ENCODE results near the gene TMEM132E. TPM values are rescaled to one million over a fixed set of nuclear protein-coding genes. Genes with fewer than 3 reads are reported as not detected.
"Not testable (repeated sequence)": the region's sequence is repeated elsewhere in the genome, so short reads cannot be mapped to it uniquely, and the experiment has no call there.

Gene TMEM132E, protein sequence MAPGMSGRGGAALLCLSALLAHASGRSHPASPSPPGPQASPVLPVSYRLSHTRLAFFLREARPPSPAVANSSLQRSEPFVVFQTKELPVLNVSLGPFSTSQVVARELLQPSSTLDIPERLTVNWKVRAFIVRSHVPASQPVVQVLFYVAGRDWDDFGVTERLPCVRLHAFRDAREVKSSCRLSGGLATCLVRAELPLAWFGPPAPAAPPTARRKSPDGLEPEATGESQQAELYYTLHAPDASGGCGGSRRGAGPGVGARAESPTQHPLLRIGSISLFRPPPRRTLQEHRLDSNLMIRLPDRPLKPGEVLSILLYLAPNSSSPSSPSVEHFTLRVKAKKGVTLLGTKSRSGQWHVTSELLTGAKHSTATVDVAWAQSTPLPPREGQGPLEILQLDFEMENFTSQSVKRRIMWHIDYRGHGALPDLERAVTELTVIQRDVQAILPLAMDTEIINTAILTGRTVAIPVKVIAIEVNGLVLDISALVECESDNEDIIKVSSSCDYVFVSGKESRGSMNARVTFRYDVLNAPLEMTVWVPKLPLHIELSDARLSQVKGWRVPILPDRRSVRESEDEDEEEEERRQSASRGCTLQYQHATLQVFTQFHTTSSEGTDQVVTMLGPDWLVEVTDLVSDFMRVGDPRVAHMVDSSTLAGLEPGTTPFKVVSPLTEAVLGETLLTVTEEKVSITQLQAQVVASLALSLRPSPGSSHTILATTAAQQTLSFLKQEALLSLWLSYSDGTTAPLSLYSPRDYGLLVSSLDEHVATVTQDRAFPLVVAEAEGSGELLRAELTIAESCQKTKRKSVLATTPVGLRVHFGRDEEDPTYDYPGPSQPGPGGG (N-terminal part only)
- not detected in 2 replicates for total RNA-seq

DNA sequence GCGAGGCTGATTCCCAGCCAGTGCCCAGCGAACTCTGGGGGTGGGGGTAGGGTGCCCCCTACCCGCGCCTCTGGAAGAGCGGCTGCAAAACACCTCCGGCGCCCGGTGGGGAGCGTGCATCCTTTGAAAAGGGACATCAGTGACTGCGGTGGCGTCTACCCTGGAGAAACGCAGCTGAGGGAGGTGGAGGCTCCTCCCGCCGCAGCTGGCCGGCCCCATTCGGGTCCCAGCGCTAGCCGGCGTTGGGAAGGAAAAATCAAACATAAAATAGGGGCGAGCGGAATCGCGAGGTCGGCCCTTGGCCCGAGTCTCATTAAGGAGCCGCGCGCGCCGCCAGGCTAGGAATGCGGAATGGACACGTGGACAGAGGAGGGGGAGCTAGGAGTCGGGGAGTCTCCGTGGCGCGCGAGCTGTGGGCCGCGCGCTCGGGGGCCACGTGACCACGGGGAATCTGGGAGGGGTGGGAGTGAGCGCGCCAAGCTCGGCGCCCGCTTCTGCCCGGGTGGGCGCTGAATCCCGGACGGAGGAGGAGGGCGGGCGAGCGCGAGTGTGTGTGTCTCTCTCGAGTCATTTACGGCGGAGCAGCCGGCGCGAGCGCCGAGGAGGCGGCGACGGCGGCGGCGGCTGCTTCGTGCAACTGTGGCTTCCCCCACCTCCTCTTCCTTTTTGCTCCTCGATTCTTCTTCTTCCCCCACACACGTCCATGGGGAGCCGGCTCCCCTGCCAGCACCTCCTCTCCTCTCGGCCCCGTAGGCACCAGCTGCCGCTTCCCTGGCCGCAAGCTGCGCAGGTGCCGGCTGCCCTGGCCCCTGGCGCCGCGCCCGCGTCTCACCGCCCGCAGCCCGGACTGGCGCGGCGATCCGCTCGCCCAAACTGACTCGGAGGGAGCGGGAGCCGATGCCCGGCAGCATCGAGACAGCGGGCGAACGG is at the start of gene TMEM132E:
Gene TMEM132E, plus strand, starts transcription at position 566 of the 930 bp plus-strand sequence. CDS start 1,495 bp downstream, outside the sequence.
- peak within 1 kb of the TSS; percentile 80 for H3K4me3 Mint-ChIP-seq
- H3K36me3 Mint-ChIP-seq (ENCODE audit: low read depth), result no peaks in the 10 kb centered on the region
- peaks cover 71% of the 10 kb centered on the region for H3K27me3 Mint-ChIP-seq

DNA sequence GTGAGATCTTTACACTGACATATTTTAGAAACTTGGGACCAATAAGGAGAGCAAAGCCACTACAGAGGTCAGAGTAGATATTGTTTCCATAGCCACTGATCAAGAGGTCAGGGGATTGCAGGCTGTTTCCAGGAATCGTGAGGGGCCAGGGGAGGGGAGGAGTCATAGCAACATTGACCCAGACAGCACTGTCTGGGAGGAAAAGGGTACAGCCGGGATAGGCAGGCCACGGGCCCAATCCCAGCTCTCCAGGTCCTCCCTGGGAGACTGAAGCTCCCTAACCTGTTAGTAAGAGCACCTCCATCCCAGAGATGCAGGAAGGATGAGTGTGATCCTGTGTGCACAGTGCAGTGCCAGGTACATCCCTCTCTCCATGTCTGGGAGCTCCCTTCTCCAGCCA is 48.5 kb upstream of the TMEM132E start:
- Mint-ChIP-seq H3K27ac (no peak overlapping the region), H3K36me3 (ENCODE audit: low read depth) (no peaks in the 10 kb centered on the region), H3K4me3 (no peak overlapping the region), H3K9me3 (no peaks in the 10 kb centered on the region), H3K4me1 (no peaks in the 10 kb centered on the region), H3K27me3 (peaks cover 34% of the 10 kb centered on the region)
- intact Hi-C loops (cut with micrococcal nuclease), result no loop called here
- no peak for DNase-seq

More for the DNA sequence above, at the start of gene TMEM132E:
- H3K27ac Mint-ChIP-seq, result peak within 1 kb of the TSS; percentile 34
- intact Hi-C loops (cut with micrococcal nuclease), result no loop called here
- peaks cover 5% of the 10 kb centered on the region for H3K4me1 Mint-ChIP-seq
- H3K9me3 Mint-ChIP-seq, result no peaks in the 10 kb centered on the region
- peak; percentile 69 for DNase-seq

DNA sequence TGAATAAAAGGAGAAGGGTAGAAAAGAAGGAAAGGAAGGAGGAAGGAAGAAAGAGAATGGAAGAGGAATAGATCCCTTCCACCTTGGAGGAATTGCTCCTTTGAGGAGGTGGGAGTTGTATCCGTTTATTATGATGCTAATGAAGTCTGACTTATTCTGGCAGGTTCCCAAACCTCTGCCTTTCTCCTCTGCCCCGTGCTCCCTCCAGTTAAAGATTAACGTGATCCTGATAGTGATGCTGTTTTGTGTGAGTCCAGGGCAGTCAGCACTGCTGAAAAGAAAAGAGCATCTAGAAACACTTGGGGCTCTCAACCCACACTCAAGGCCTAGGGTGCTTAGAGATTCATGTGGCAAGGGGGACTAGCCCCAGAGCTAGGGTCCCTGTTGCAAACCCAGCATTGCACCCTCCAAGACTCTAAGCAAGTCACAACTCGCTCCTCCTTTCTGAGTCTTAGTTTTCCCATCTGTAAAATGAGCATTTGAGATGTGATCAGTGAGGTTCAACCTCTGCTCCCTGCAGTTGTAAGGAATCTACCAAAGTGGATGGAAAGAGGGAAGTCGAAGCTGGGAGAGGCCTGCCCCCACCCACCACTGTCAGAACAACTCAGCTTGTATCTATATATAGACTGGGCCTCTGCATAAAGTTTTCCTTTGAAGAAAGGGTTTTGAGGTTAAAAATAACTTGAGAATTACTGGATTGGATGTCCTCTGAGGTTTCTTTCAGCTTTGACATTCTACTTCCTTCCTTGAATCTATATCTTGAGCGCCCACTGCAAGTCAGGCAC is 46.9 kb upstream of the TMEM132E start:
- Mint-ChIP-seq H3K27ac (no peak overlapping the region), H3K9me3 (no peaks in the 10 kb centered on the region), H3K27me3 (peaks cover 41% of the 10 kb centered on the region), H3K4me3 (no peak overlapping the region), H3K36me3 (ENCODE audit: low read depth) (no peaks in the 10 kb centered on the region), H3K4me1 (no peaks in the 10 kb centered on the region)
- no peak for DNase-seq
- intact Hi-C loops (cut with micrococcal nuclease), result no loop called here

DNA sequence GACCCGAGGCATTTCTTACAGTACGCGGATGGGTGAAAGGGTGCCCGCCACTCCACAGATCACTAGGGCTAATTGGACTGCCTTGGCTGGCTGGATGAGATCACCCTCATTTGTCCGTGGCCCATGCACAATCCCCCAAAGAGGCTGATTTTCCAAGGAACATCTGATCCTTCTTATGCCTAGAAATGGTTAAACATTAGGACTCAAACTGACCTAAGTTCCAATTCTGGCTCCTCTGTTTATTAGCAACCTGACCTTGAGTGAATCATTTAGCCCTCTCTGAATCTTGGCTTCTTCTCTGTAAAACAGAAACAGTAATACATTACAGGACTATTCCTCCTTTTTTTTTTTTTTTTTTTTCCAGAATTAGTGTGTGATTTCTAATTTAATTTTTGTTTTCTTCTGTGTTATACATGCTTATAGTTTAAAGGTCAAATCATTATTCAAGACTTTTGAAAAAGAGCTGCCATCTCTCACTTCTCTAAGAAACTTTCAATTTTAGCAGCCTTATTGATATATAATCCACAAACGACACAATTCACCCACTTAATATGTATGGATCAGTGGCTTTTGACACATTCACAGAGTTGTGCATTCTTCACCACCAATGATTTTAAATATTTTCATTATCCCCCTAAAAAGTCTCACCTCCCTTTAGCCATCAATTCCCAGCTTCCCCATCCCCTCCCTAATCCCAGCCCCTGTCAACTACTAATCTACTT is 45.4 kb upstream of the TMEM132E start:
- Mint-ChIP-seq H3K27ac (no peak overlapping the region), H3K27me3 (peaks cover 39% of the 10 kb centered on the region), H3K36me3 (ENCODE audit: low read depth) (no peaks in the 10 kb centered on the region), H3K4me3 (no peak overlapping the region), H3K4me1 (no peaks in the 10 kb centered on the region), H3K9me3 (no peaks in the 10 kb centered on the region)
- DNase-seq, result no peak
- intact Hi-C loops (cut with micrococcal nuclease), result no loop called here

DNA sequence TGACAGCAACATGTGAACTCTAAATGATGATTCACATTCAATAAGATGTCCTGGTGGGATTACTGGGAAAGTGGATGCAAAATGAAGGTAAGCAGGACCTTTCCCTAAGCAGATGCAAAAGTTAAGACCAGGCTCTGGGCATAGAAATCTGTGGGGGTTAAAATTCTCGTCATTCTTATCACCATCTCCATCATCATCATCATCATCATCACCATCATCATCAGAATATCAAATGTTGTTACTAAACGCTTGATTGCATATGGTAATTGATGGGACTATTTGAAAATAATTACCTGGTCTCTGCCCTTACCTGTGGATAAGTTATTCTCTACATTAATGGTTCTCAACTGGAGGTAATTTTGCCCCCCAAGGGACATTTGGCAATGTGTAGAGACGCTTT is 41.9 kb upstream of the TMEM132E start:
- Mint-ChIP-seq H3K9me3 (no peaks in the 10 kb centered on the region), H3K27ac (no peak overlapping the region), H3K27me3 (peaks cover 42% of the 10 kb centered on the region), H3K36me3 (ENCODE audit: low read depth) (no peaks in the 10 kb centered on the region), H3K4me1 (no peaks in the 10 kb centered on the region), H3K4me3 (no peak overlapping the region)
- intact Hi-C loops (cut with micrococcal nuclease), result no loop called here
- no peak for DNase-seq

DNA sequence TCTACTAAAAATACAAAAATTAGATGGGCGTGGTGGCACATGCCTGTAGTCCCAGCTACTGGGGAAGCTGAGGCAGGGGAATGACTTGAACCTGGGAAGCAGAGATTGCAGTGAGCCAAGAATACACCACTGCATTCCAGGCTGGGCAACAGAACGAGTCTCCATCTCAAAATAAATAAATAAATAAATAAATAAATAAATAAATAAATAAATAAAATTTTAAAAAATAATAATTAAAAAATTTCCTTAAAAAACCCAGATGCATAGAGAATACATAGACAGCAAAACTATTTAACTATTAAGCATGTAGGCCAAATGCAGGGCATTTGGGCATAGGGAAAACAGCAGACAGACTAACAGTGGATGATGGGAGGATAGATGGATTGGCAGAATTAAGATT is 40.8 kb upstream of the TMEM132E start:
- H3K27me3 Mint-ChIP-seq, result peaks cover 43% of the 10 kb centered on the region
- H3K36me3 Mint-ChIP-seq (ENCODE audit: low read depth); H3K9me3 Mint-ChIP-seq; H3K4me1 Mint-ChIP-seq; H3K27ac Mint-ChIP-seq; DNase-seq; H3K4me3 Mint-ChIP-seq; intact Hi-C loops (cut with micrococcal nuclease): not testable (repeated sequence)

DNA sequence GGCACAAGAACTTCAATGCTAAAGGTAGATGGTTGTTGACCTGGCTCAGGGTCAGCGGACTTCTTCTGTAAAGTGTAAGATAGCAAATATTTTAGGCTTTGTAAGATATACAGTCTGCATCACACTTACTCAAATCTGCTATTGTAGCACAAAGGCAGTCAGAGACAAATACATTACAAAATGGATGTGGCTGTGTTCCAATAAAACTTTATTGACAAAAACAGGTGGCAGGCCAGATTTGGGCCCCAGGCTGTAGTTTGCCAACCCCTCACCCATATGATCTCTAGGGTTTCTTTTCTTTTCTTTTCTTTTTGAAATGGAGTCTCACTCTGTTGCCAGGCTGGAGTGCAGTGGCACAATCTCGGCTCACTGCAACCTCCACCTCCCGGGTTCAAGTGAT is 39.5 kb upstream of the TMEM132E start:
- Mint-ChIP-seq H3K27ac (no peak overlapping the region), H3K4me3 (no peak overlapping the region), H3K4me1 (no peaks in the 10 kb centered on the region), H3K27me3 (peaks cover 42% of the 10 kb centered on the region), H3K9me3 (no peaks in the 10 kb centered on the region), H3K36me3 (ENCODE audit: low read depth) (no peaks in the 10 kb centered on the region)
- intact Hi-C loops (cut with micrococcal nuclease), result loop anchor here (5.0 kb wide), 1 partner anchor 577 kb away; the partner anchor contains the start of gene RAD51D
- no peak for DNase-seq

DNA sequence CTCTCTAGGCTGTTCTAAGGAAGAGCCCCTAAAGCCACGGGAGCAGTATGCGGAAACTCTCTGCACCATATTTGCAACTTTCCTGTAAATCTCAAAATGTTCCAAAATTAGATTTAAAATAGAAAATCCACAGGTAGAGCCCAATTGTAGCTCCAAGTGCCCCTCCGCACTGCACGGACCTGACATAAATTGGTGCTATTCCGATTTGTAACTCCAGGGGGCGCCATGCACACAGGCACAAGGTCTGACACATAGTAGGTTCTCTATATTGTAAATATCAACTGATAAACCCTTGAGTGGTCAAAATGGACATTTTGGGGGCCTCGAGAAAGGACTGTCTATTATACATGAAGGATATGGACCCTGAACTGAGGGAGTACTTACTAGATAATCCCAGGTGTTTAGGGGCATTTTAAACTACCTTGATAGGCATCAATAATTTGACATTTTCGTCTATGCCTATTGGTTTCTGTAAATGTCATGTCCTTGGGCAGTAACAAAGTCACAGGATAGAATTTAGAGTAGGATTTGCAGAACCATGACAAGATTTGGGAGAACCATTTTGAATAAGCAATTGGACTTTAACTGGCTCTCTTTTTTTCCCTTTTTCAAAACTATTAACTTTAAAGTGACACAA is 36.6 kb upstream of the TMEM132E start:
- Mint-ChIP-seq H3K27ac (no peak overlapping the region), H3K36me3 (ENCODE audit: low read depth) (no peaks in the 10 kb centered on the region), H3K27me3 (peaks cover 32% of the 10 kb centered on the region), H3K9me3 (no peaks in the 10 kb centered on the region), H3K4me1 (no peaks in the 10 kb centered on the region), H3K4me3 (no peak overlapping the region)
- intact Hi-C loops (cut with micrococcal nuclease), result loop anchor here (1.0 to 5.0 kb wide), 2 partner anchors 95 to 574 kb away; partner anchors contain the start of gene RAD51D
- DNase-seq, result peak; percentile 86

DNA sequence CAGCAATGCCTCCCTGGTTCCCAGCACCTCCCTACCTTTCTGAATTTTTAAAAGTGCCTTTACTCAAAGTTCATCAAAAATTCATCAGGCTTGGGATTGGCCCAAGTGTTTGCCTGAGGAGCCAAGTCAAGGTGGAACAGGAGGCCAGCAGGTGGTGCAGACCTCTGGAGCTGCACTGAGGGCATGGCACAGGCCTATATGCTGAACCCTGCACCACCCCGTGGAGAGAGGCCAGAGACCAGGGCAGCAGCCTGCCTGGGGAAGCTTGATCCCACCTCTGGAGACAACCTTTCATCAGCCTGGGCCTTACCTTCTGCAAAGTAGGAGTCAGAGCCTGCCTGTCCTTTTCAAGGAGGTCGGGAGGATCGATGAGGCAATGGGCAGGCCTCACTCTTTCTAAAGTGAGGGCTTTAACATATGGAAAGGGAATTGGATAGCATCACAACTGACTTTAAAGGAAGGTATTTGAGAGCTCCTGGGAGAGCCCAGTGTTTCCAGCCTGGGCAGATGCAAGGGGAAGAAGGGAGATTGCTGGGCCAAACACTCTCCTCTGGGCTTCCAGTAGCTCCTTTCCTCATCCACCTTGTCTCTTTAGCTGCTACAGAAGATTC is 31.8 kb upstream of the TMEM132E start:
- intact Hi-C loops (cut with micrococcal nuclease), result no loop called here
- peaks cover 16% of the 10 kb centered on the region for H3K27me3 Mint-ChIP-seq
- DNase-seq, result no peak
- H3K36me3 Mint-ChIP-seq (ENCODE audit: low read depth), result no peaks in the 10 kb centered on the region
- H3K27ac Mint-ChIP-seq, result no peak overlapping the region
- no peak overlapping the region for H3K4me3 Mint-ChIP-seq
- H3K9me3 Mint-ChIP-seq, result no peaks in the 10 kb centered on the region
- H3K4me1 Mint-ChIP-seq, result no peaks in the 10 kb centered on the region

DNA sequence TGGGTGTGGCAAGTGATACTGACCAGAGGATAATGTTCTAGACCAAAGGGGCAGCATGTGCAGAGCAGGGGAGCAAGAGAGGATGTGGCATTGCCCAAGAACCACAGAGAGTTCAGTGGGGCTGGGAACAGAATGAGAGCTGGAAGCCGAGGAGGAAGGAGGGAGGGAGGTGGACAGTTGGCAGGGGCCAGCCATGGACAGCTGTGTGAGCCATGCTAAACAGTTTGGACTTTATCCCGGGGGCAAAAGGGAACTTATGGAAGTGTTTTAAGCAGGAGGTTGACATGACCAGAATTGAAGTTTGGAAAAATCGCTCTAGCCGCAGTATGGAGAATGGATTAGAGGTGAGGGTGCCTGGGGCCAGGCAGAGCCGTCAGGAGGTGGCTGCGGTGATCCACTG is 29.4 kb upstream of the TMEM132E start:
- Mint-ChIP-seq H3K27me3 (peaks cover 13% of the 10 kb centered on the region), H3K27ac (no peak overlapping the region), H3K9me3 (no peaks in the 10 kb centered on the region), H3K36me3 (ENCODE audit: low read depth) (no peaks in the 10 kb centered on the region), H3K4me1 (no peaks in the 10 kb centered on the region), H3K4me3 (no peak overlapping the region)
- intact Hi-C loops (cut with micrococcal nuclease), result no loop called here
- DNase-seq, result no peak

DNA sequence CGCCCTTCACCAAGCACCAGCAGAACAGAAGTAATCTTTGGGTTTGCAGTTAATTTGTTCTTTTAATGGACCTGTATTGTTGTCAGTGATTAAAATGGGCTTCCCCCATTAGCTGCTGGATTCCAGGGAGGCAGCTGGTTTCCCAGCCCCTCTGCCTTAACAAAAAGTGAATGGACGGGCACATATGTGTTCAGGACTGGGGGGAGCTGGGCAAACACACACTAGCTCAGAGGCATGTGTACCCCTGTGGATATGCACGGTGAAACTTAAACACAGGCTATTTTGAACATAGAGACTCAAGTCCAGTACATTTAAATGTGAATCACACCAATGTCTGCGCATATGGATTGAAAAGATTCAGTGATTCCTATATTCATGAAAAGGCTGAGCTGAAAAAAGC is 25.5 kb upstream of the TMEM132E start:
- H3K9me3 Mint-ChIP-seq, result no peaks in the 10 kb centered on the region
- H3K36me3 Mint-ChIP-seq (ENCODE audit: low read depth), result no peaks in the 10 kb centered on the region
- H3K27me3 Mint-ChIP-seq, result peaks cover 11% of the 10 kb centered on the region
- intact Hi-C loops (cut with micrococcal nuclease), result no loop called here
- H3K4me1 Mint-ChIP-seq, result no peaks in the 10 kb centered on the region
- DNase-seq, result no peak
- H3K4me3 Mint-ChIP-seq, result no peak overlapping the region
- no peak overlapping the region for H3K27ac Mint-ChIP-seq

DNA sequence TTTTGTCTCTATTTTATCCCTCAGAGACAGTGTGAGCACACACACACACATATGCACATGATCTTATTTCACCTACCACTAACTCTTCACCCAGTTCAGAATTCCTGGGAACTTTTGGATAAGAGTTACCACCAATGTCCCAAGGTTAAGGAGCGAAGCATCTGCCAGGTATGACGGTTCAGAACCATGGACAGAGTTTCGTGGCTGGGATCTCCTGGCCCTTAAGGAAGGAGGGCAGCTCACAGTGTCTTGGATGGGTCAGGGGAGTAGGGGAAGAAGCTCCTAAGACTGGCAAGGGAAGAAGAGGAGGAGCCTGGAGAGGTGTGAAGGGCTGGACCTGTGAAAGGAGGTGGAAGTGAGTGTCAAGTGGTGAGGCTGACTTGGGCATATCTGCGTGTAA is 23.0 kb upstream of the TMEM132E start:
- H3K4me1 Mint-ChIP-seq, result no peaks in the 10 kb centered on the region
- no peaks in the 10 kb centered on the region for H3K9me3 Mint-ChIP-seq
- no peak overlapping the region for H3K4me3 Mint-ChIP-seq
- H3K27me3 Mint-ChIP-seq, result peaks cover 9% of the 10 kb centered on the region
- intact Hi-C loops (cut with micrococcal nuclease), result no loop called here
- no peak overlapping the region for H3K27ac Mint-ChIP-seq
- DNase-seq, result no peak
- H3K36me3 Mint-ChIP-seq (ENCODE audit: low read depth), result no peaks in the 10 kb centered on the region

Data from activated CD4-positive, alpha-beta T cell treated with anti-CD3 and anti-CD28 coated beads, Interleukin-2, amount 10 ng/mL, durations not matched to agents 24 days and 14 days (primary cell).